Measurements from ENCODE around the gene ESPL1. TPM values are rescaled to one million over a fixed set of nuclear protein-coding genes. Genes with fewer than 3 reads are reported as not detected.
"Not testable (repeated sequence)": the region's sequence is repeated elsewhere in the genome, so short reads cannot be mapped to it uniquely, and the experiment has no call there.

The ESPL1 gene
- total RNA-seq, 2 experiments from 2014 or later = 78.2 to 121 TPM

GRCh38 chr12:53328043-53328435, 59.9 kb downstream of the ESPL1 start:
- BruUV-seq (replicated peaks) = no TSS peak
- H3K4me3 ChIP-seq (ENCODE audit: low read depth, low read length, poor library complexity, severe bottlenecking) = no peak overlapping the region
- TF ChIP-seq EZH2phosphoT487 (IDR thresholded peaks at IDR 0.05; ENCODE audit: borderline replicate concordance, low read depth, low read length) (no peak), CTCF (conservative IDR thresholded peaks at IDR 0.05; ENCODE audit: low read length) (no peak)
- no peaks in the 10 kb centered on the region for H4K20me1 ChIP-seq (ENCODE audit: insufficient read depth, low read length)
- H3K9me2 ChIP-seq (ENCODE audit: insufficient read depth, low read length) = no peaks in the 10 kb centered on the region
- intact Hi-C loops (cut with micrococcal nuclease; ENCODE audit: unreplicated experiment) = no loop called here
- H3K4me1 ChIP-seq (ENCODE audit: insufficient read depth, low read length, poor library complexity, severe bottlenecking) = peaks cover 27% of the 10 kb centered on the region
- ChIA-PET CTCF (ENCODE audit: unreplicated experiment) (interaction anchor here (0.5 kb wide), 1 partner anchor 105 kb away, joined by 10 read pairs; no protein-coding TSS in a partner anchor), POLR2A (interaction anchor here (2.1 kb wide), 1 partner anchor 51 kb away, joined by 6 read pairs; no protein-coding TSS in a partner anchor)
- H2AFZ ChIP-seq (ENCODE audit: low read length) = no peak overlapping the region
- H3K9me3 ChIP-seq (ENCODE audit: low read length) = no peaks in the 10 kb centered on the region
- H3K4me2 ChIP-seq (ENCODE audit: low read length) = no peak overlapping the region
- H3K36me3 ChIP-seq (ENCODE audit: insufficient read depth, low read length) = no peaks in the 10 kb centered on the region
- peak; percentile 25 for DNase-seq (ENCODE audit: low spot score)
- no peaks in the 10 kb centered on the region for H3K79me2 ChIP-seq (ENCODE audit: insufficient read depth, low read depth, low read length)
- H3K27ac ChIP-seq (ENCODE audit: low read depth, low read length, poor library complexity, severe bottlenecking) = no peak overlapping the region

GRCh38 chr12:53330671-53331070, 62.6 kb downstream of the ESPL1 start:
- Histone ChIP-seq H3K79me2 (ENCODE audit: insufficient read depth, low read depth, low read length) (no peaks in the 10 kb centered on the region), H3K9me3 (ENCODE audit: low read length) (no peaks in the 10 kb centered on the region), H3K27ac (ENCODE audit: low read depth, low read length, poor library complexity, severe bottlenecking) (no peak overlapping the region), H3K4me2 (ENCODE audit: low read length) (no peak overlapping the region), H3K36me3 (ENCODE audit: insufficient read depth, low read length) (no peaks in the 10 kb centered on the region), H4K20me1 (ENCODE audit: insufficient read depth, low read length) (no peaks in the 10 kb centered on the region), H2AFZ (ENCODE audit: low read length) (no peak overlapping the region), H3K4me1 (ENCODE audit: insufficient read depth, low read length, poor library complexity, severe bottlenecking) (peaks cover 7% of the 10 kb centered on the region), H3K4me3 (ENCODE audit: low read depth, low read length, poor library complexity, severe bottlenecking) (no peak overlapping the region), H3K9me2 (ENCODE audit: insufficient read depth, low read length) (no peaks in the 10 kb centered on the region)
- no TSS peak for BruUV-seq (replicated peaks)
- TF ChIP-seq EZH2phosphoT487 (IDR thresholded peaks at IDR 0.05; ENCODE audit: borderline replicate concordance, low read depth, low read length) (no peak), CTCF (conservative IDR thresholded peaks at IDR 0.05; ENCODE audit: low read length) (no peak)
- DNase-seq (ENCODE audit: low spot score) = no peak
- POLR2A ChIA-PET = interaction anchor here (1.0 kb wide), 1 partner anchor 9 kb away, joined by 6 read pairs; no protein-coding TSS in a partner anchor
- CTCF ChIA-PET (ENCODE audit: unreplicated experiment) = no interaction called here
- intact Hi-C loops (cut with micrococcal nuclease; ENCODE audit: unreplicated experiment) = no loop called here

- BruUV-seq (replicated peaks); H3K4me3 ChIP-seq (ENCODE audit: low read depth, low read length, poor library complexity, severe bottlenecking); H3K9me3 ChIP-seq (ENCODE audit: low read length); H3K27ac ChIP-seq (ENCODE audit: low read depth, low read length, poor library complexity, severe bottlenecking); DNase-seq (ENCODE audit: low spot score); intact Hi-C loops (cut with micrococcal nuclease; ENCODE audit: unreplicated experiment); H3K9me2 ChIP-seq (ENCODE audit: insufficient read depth, low read length); POLR2A ChIA-PET; H3K4me1 ChIP-seq (ENCODE audit: insufficient read depth, low read length, poor library complexity, severe bottlenecking); H2AFZ ChIP-seq (ENCODE audit: low read length); H3K4me2 ChIP-seq (ENCODE audit: low read length); H3K36me3 ChIP-seq (ENCODE audit: insufficient read depth, low read length); H3K79me2 ChIP-seq (ENCODE audit: insufficient read depth, low read depth, low read length); H4K20me1 ChIP-seq (ENCODE audit: insufficient read depth, low read length): not testable (repeated sequence)
- CTCF ChIA-PET (ENCODE audit: unreplicated experiment) = interaction anchor here (1.3 to 1.6 kb wide), 3 partner anchors 12 to 20 kb away, joined by 3 to 6 read pairs (median 4); no protein-coding TSS in a partner anchor
Measured at GRCh38 chr12:53332339-53332738, 64.2 kb downstream of the ESPL1 start.

All from OCI-LY7 (cell line).